ENCODE results near the gene EN1. TPM values are rescaled to one million over a fixed set of nuclear protein-coding genes. Genes with fewer than 3 reads are reported as not detected.

EN1 gene
- total RNA-seq, 1 experiment from 2014 or later = 1.2 TPM

- DNase-seq = no peak
- Histone ChIP-seq H3K9me3 (no peaks in the 10 kb centered on the region), H3K4me3 (peak overlapping the region; percentile 77), H3K36me3 (peaks cover 12% of the 10 kb centered on the region), H3K27me3 (no peaks in the 10 kb centered on the region)
Observed at GRCh38 chr2:118848381-118849225, 1.2 kb upstream of the EN1 start.

- Histone ChIP-seq H3K9me3 (no peaks in the 10 kb centered on the region), H3K36me3 (peaks cover 15% of the 10 kb centered on the region), H3K4me3 (peak overlapping the region; percentile 77), H3K27me3 (no peaks in the 10 kb centered on the region)
- peak; percentile 97 for DNase-seq
Observed at GRCh38 chr2:118847762-118848172, 319 bp upstream of the EN1 start.

GRCh38 chr2:118846442-118846952, 951 bp downstream of the EN1 start:
- DNase-seq = peak; percentile 48
- peaks cover 28% of the 10 kb centered on the region for H3K36me3 ChIP-seq
- H3K4me3 ChIP-seq = peak overlapping the region; percentile 77
- no peaks in the 10 kb centered on the region for H3K9me3 ChIP-seq
- H3K27me3 ChIP-seq = no peaks in the 10 kb centered on the region

GRCh38 chr2:118845522-118846441, 1.7 kb downstream of the EN1 start:
- H3K27me3 ChIP-seq = no peaks in the 10 kb centered on the region

GRCh38 chr2:118845005-118845521, 2.4 kb downstream of the EN1 start:
- peak; percentile 53 for DNase-seq
- peaks cover 40% of the 10 kb centered on the region for H3K36me3 ChIP-seq

More at GRCh38 chr2:118845522-118846441, 1.7 kb downstream of the EN1 start:
- peaks cover 35% of the 10 kb centered on the region for H3K36me3 ChIP-seq
- DNase-seq = peak; percentile 31
- no peaks in the 10 kb centered on the region for H3K9me3 ChIP-seq
- H3K4me3 ChIP-seq = peak overlapping the region; percentile 77

GRCh38 chr2:118844261-118845004, 3.0 kb downstream of the EN1 start:
- peak; percentile 53 for DNase-seq
- Histone ChIP-seq H3K36me3 (peaks cover 44% of the 10 kb centered on the region), H3K9me3 (no peaks in the 10 kb centered on the region), H3K27me3 (no peaks in the 10 kb centered on the region), H3K4me3 (peak overlapping the region; percentile 77)

More at GRCh38 chr2:118845005-118845521, 2.4 kb downstream of the EN1 start:
- Histone ChIP-seq H3K9me3 (no peaks in the 10 kb centered on the region), H3K27me3 (no peaks in the 10 kb centered on the region), H3K4me3 (peak overlapping the region; percentile 77)

GRCh38 chr2:118843483-118844132, 3.8 kb downstream of the EN1 start:
- Histone ChIP-seq H3K4me3 (peak overlapping the region; percentile 77), H3K27me3 (no peaks in the 10 kb centered on the region)

GRCh38 chr2:118842661-118843482, 4.6 kb downstream of the EN1 start:
- Histone ChIP-seq H3K36me3 (peaks cover 57% of the 10 kb centered on the region), H3K4me3 (peak overlapping the region; percentile 77), H3K9me3 (no peaks in the 10 kb centered on the region), H3K27me3 (no peaks in the 10 kb centered on the region)
- peak; percentile 73 for DNase-seq

More at GRCh38 chr2:118843483-118844132, 3.8 kb downstream of the EN1 start:
- Histone ChIP-seq H3K36me3 (peaks cover 52% of the 10 kb centered on the region), H3K9me3 (no peaks in the 10 kb centered on the region)
- no peak for DNase-seq

GRCh38 chr2:118841828-118842461, 5.5 kb downstream of the EN1 start:
- Histone ChIP-seq H3K4me3 (peak overlapping the region; percentile 77), H3K9me3 (no peaks in the 10 kb centered on the region), H3K27me3 (no peaks in the 10 kb centered on the region), H3K36me3 (peaks cover 58% of the 10 kb centered on the region)
- DNase-seq = no peak

GRCh38 chr2:118841450-118841827, 6.0 kb downstream of the EN1 start:
- no peaks in the 10 kb centered on the region for H3K27me3 ChIP-seq
- H3K4me3 ChIP-seq = peak overlapping the region; percentile 77
- peaks cover 61% of the 10 kb centered on the region for H3K36me3 ChIP-seq
- no peaks in the 10 kb centered on the region for H3K9me3 ChIP-seq
- DNase-seq = peak; percentile 13

- DNase-seq = no peak
- Histone ChIP-seq H3K4me3 (no peak overlapping the region), H3K27me3 (no peaks in the 10 kb centered on the region), H3K9me3 (no peaks in the 10 kb centered on the region), H3K36me3 (peaks cover 51% of the 10 kb centered on the region)
Observed at GRCh38 chr2:118838741-118839455, 8.6 kb downstream of the EN1 start.

GRCh38 chr2:118837621-118838020, 9.8 kb downstream of the EN1 start:
- peaks cover 47% of the 10 kb centered on the region for H3K36me3 ChIP-seq
- no peak overlapping the region for H3K4me3 ChIP-seq
- H3K27me3 ChIP-seq = no peaks in the 10 kb centered on the region
- DNase-seq = no peak
- H3K9me3 ChIP-seq = no peaks in the 10 kb centered on the region

- no peaks in the 10 kb centered on the region for H3K9me3 ChIP-seq
- no peaks in the 10 kb centered on the region for H3K27me3 ChIP-seq
- H3K4me3 ChIP-seq = no peak overlapping the region
- peaks cover 42% of the 10 kb centered on the region for H3K36me3 ChIP-seq
- DNase-seq = no peak
Observed at GRCh38 chr2:118837067-118837466, 10.4 kb downstream of the EN1 start.

GRCh38 chr2:118836411-118836930, 11.0 kb downstream of the EN1 start:
- H3K4me3 ChIP-seq = peak overlapping the region; percentile 54
- H3K36me3 ChIP-seq = peaks cover 36% of the 10 kb centered on the region
- DNase-seq = no peak
- no peaks in the 10 kb centered on the region for H3K9me3 ChIP-seq
- H3K27me3 ChIP-seq = no peaks in the 10 kb centered on the region
